Aorta (tissue), 5 donors: ENCODE data around the gene C1orf167. TPM values are rescaled to one million over a fixed set of nuclear protein-coding genes. Genes with fewer than 3 reads are reported as not detected.

ENCODE experiments used
- ATAC-seq: fragments of 200-7000 bp; cut with Tn5 transposase; one replicate; pipeline ENCODE4 v1.9.1; 2022; ENCODE audit warnings: moderate library complexity; ENCODE audit not compliant: low FRiP score
- DNase-seq, 2 donors: peaks; one replicate each; pipeline ENCODE4 v3.0.0-alpha.2; 2020
- H3K27ac ChIP-seq, 2 donors: one replicate each; pipeline ENCODE4 v1.5.1; 2013; ENCODE audit warnings: low read length in 2 of 2, mild to moderate bottlenecking in 2 of 2, moderate library complexity in 2 of 2, control low read depth in 1 of 2, inconsistent platforms in 1 of 2, low read depth in 1 of 2
- H3K27me3 ChIP-seq, 2 donors: one replicate each; pipeline ENCODE4 v1.6.1; 2013; ENCODE audit warnings: control low read depth in 1 of 2, low read length in 1 of 2, mild to moderate bottlenecking in 1 of 2, moderate library complexity in 1 of 2; ENCODE audit not compliant: insufficient read depth in 2 of 2, control insufficient read depth in 1 of 2
- H3K36me3 ChIP-seq, 2 donors: one replicate each; pipeline ENCODE4 v1.6.1; 2013; ENCODE audit warnings: control low read depth in 1 of 2, low read length in 1 of 2, mild to moderate bottlenecking in 1 of 2; ENCODE audit not compliant: insufficient read depth in 2 of 2, control insufficient read depth in 1 of 2
- H3K4me1 ChIP-seq, 2 donors: one replicate each; pipeline ENCODE4 v1.6.1; 2013; ENCODE audit warnings: low read length in 2 of 2, control low read depth in 1 of 2, mild to moderate bottlenecking in 1 of 2, moderate library complexity in 1 of 2; ENCODE audit not compliant: insufficient read depth in 2 of 2, control insufficient read depth in 1 of 2
- H3K4me3 ChIP-seq, 2 donors: one replicate each; pipeline ENCODE4 v1.5.1; 2013; ENCODE audit warnings: low read length in 2 of 2, control low read depth in 1 of 2, mild to moderate bottlenecking in 1 of 2
- H3K9me3 ChIP-seq: one replicate; pipeline ENCODE4 v1.6.1; 2013; ENCODE audit warnings: mild to moderate bottlenecking, low read length; ENCODE audit not compliant: control insufficient read depth
- WGBS, 2 donors: extraction: QIAGEN DNeasy Blood & Tissue Kit; methylation state at CpG; one replicate each; pipeline ENCODE4 v1.1.7; 2013; 5-methylcytosine and 5-hydroxymethylcytosine counted together
- intact Hi-C, 2 donors: fragments of 100-400 bp; cut with DNase I; formaldehyde crosslinking; loops; one replicate each; pipeline versions ENCODE4 v1.14.2 to v1.15.0; 2022
- polyA plus RNA-seq, 2 donors: library from polyadenylated mRNA; stranded (reverse); fragments of 200-250 nt; gene quantifications; one replicate each; pipeline ENCODE4 v1.2.3, GENCODE V29; 2013
- total RNA-seq, 2 donors: library from RNA; stranded (reverse); fragmentation: NEBNext Ultra II Directional; extraction: Animal tissue kit (Norgen Biotek cat#: 25700); gene quantifications; one replicate each; pipeline ENCODE4 v1.2.1, GENCODE V29; 2021
- donor health status: healthy with polysubstance abuse.
- donor health status: Bipolar disorder and iron deficiency.
- donor health status: DM: no; HTN: no; CAD: no.
- donor health status: DM: no; HTN: no; CAD: no.
- donor health status: DM: yes; HTN: yes; CAD: no.

Gene C1orf167
- total and polyA plus RNA-seq, 4 donors, result 0.75 to 3.6 (median 1.8) TPM

GRCh38 chr1:11835441-11836225 is 73.6 kb downstream of the C1orf167 start:
- 87 to 91% methylated on average over 28 of the region's 28 CpGs for WGBS, 2 donors
- peaks cover 0 to 14% of the 10 kb centered on the region in 2 donors for H3K36me3 ChIP-seq
- DNase-seq, result no peak

GRCh38 chr1:11836955-11837766 is 75.2 kb downstream of the C1orf167 start:
- Histone ChIP-seq H3K36me3 (peaks cover 0 to 16% of the 10 kb centered on the region in 2 donors), H3K4me3 (no peak overlapping the region), H3K27me3 (no peaks in the 10 kb centered on the region), H3K9me3 (no peaks in the 10 kb centered on the region), H3K4me1 (no peaks in the 10 kb centered on the region), H3K27ac (no peak overlapping the region)
- ATAC-seq, result no peak
- intact Hi-C loops, result loop anchor here (5.0 kb wide), 5 partner anchors 55 to 370 kb away; partner anchors contain the start of gene MFN2 (in 1 of the 2)
- DNase-seq, result no peak
- WGBS, 2 donors, result 84 to 87% methylated on average over 36 of the region's 36 CpGs

More at GRCh38 chr1:11835441-11836225, 73.6 kb downstream of the C1orf167 start:
- Histone ChIP-seq H3K4me1 (no peaks in the 10 kb centered on the region), H3K27me3 (no peaks in the 10 kb centered on the region), H3K4me3 (no peak overlapping the region), H3K27ac (no peak overlapping the region), H3K9me3 (no peaks in the 10 kb centered on the region)
- intact Hi-C loops, result loop anchor here (5.0 kb wide), 5 partner anchors 57 to 372 kb away; partner anchors contain the start of gene MFN2 (in 1 of the 2)
- ATAC-seq, result no peak

DNA sequence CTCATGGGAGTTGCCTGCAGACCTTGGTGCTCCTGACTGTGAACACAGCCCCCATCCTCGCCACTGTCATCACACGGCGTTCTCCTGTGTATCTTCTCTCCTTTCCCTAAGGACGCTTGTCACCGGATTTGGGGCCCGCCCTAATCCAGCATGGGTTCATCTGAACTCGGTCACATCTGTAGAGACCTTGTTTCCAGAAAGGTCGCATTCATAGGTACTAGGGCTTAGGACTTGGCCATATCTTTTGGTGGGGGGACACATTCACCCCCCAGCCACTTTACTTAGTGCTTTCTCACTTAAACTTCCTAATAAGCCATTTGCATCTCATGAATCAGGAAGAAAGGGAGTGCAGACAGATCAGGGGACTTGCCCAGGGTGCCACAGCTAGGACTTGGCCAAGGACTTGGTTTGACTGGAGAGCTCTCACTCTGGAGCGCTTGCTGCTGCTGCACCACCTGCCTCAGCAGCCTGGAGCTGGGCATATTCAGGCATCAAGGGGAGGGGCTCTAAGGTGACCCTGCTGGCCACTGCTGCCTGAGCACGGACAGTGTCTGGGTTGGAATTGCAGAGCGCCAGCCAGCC is 75.9 kb downstream of the C1orf167 start:
- intact Hi-C loops, result loop anchor here (5.0 kb wide), 5 partner anchors 54 to 369 kb away; partner anchors contain the start of gene MFN2 (in 1 of the 2)
- DNase-seq (no peak), ATAC-seq (no peak)
- H3K36me3 ChIP-seq, result peaks cover 0 to 13% of the 10 kb centered on the region in 2 donors
- H3K27me3 ChIP-seq, result no peaks in the 10 kb centered on the region
- no peak overlapping the region for H3K27ac ChIP-seq
- H3K4me3 ChIP-seq, result no peak overlapping the region
- WGBS, 2 donors, result 84 to 85% methylated on average over 11 of the region's 11 CpGs
- no peaks in the 10 kb centered on the region for H3K9me3 ChIP-seq
- no peaks in the 10 kb centered on the region for H3K4me1 ChIP-seq

- H3K4me1 ChIP-seq, result no peaks in the 10 kb centered on the region
- H3K27ac ChIP-seq, result no peak overlapping the region
- peak; percentile 87 for ATAC-seq
- no peaks in the 10 kb centered on the region for H3K27me3 ChIP-seq
- peaks cover 0 to 12% of the 10 kb centered on the region in 2 donors for H3K36me3 ChIP-seq
- H3K9me3 ChIP-seq, result no peaks in the 10 kb centered on the region
- DNase-seq, result peak; percentile 79 to 92
- no peak overlapping the region for H3K4me3 ChIP-seq
- intact Hi-C loops, result loop anchor here (5.0 kb wide), 5 partner anchors 54 to 369 kb away; partner anchors contain the start of gene MFN2 (in 1 of the 2)
- WGBS, 2 donors, result 62 to 64% methylated on average over 40 of the region's 40 CpGs
Measured at GRCh38 chr1:11838349-11839272, 76.6 kb downstream of the C1orf167 start.

Other genes starting within 250 kb of the C1orf167 start
- gene FBXO2, start 107.8 kb upstream of the C1orf167 start, total RNA-seq, result 1 to 10 TPM; 1.7 to 9.8 TPM
- gene FBXO2, start 107.8 kb upstream of the C1orf167 start, polyA plus RNA-seq, result 1 to 10 TPM in 1 of 2 donors, under 1 TPM in 1; 0.87 to 7.3 TPM
- 10 to 100 TPM; 10.4 to 29.0 TPM for gene FBXO44, start 107.3 kb upstream of the C1orf167 start, total RNA-seq
- 10 to 100 TPM; 13.1 to 40.6 TPM for gene FBXO44, start 107.3 kb upstream of the C1orf167 start, polyA plus RNA-seq
- 1 to 10 TPM; 4.1 to 7.5 TPM for gene FBXO6, start 98.0 kb upstream of the C1orf167 start, total RNA-seq
- 10 to 100 TPM; 11.4 to 12.1 TPM for gene FBXO6, start 98.0 kb upstream of the C1orf167 start, polyA plus RNA-seq
- gene MAD2L2, start 81.0 kb upstream of the C1orf167 start, total RNA-seq, result 10 to 100 TPM; 23.4 to 24.1 TPM
- gene MAD2L2, start 81.0 kb upstream of the C1orf167 start, polyA plus RNA-seq, result 10 to 100 TPM; 25.2 to 41.8 TPM
- under 1 TPM in 1 of 2 donors, not detected in 1; 0.21 TPM for gene DRAXIN, start 70.5 kb upstream of the C1orf167 start, total RNA-seq
- gene DRAXIN, start 70.5 kb upstream of the C1orf167 start, polyA plus RNA-seq, result under 1 TPM in 1 of 2 donors, not detected in 1; 0.03 TPM
- 10 to 100 TPM; 33.4 to 40.3 TPM for gene AGTRAP, start 26.1 kb upstream of the C1orf167 start, total RNA-seq
- 10 to 100 TPM; 22.2 to 61.2 TPM for gene AGTRAP, start 26.1 kb upstream of the C1orf167 start, polyA plus RNA-seq
- 10 to 100 TPM; 32.1 to 53.0 TPM for gene MTHFR, start 43.8 kb downstream of the C1orf167 start, total RNA-seq
- 10 to 100 TPM in 1 of 2 donors, 1 to 10 TPM in 1; 4.6 to 22.0 TPM for gene MTHFR, start 43.8 kb downstream of the C1orf167 start, polyA plus RNA-seq
- gene CLCN6, start 44.0 kb downstream of the C1orf167 start, total RNA-seq, result 10 to 100 TPM; 25.8 to 37.5 TPM
- 10 to 100 TPM in 1 of 2 donors, 1 to 10 TPM in 1; 3.9 to 15.5 TPM for gene CLCN6, start 44.0 kb downstream of the C1orf167 start, polyA plus RNA-seq
- gene NPPA, start 85.6 kb downstream of the C1orf167 start, total RNA-seq, result under 1 TPM in 1 of 2 donors, not detected in 1; 0.48 TPM
- gene NPPA, start 85.6 kb downstream of the C1orf167 start, polyA plus RNA-seq, result 1 to 10 TPM in 1 of 2 donors, under 1 TPM in 1; 0.23 to 5.5 TPM
- gene NPPB, start 96.8 kb downstream of the C1orf167 start, total RNA-seq, result not detected
- 10 to 100 TPM in 1 of 2 donors, under 1 TPM in 1; 0.87 to 25.7 TPM for gene NPPB, start 96.8 kb downstream of the C1orf167 start, polyA plus RNA-seq
- gene KIAA2013, start 164.2 kb downstream of the C1orf167 start, total RNA-seq, result 10 to 100 TPM; 31.7 to 37.1 TPM
- gene KIAA2013, start 164.2 kb downstream of the C1orf167 start, polyA plus RNA-seq, result 10 to 100 TPM; 19.7 to 34.6 TPM
- 10 to 100 TPM; 80.2 to 95.9 TPM for gene PLOD1, start 172.5 kb downstream of the C1orf167 start, total RNA-seq
- 10 to 100 TPM; 28.9 to 60.0 TPM for gene PLOD1, start 172.5 kb downstream of the C1orf167 start, polyA plus RNA-seq
- 10 to 100 TPM; 57.1 TPM for gene MFN2, start 218.3 kb downstream of the C1orf167 start, total RNA-seq
- 10 to 100 TPM; 22.4 to 33.3 TPM for gene MFN2, start 218.3 kb downstream of the C1orf167 start, polyA plus RNA-seq